ENCODE results near the gene PTPRG.

DNA sequence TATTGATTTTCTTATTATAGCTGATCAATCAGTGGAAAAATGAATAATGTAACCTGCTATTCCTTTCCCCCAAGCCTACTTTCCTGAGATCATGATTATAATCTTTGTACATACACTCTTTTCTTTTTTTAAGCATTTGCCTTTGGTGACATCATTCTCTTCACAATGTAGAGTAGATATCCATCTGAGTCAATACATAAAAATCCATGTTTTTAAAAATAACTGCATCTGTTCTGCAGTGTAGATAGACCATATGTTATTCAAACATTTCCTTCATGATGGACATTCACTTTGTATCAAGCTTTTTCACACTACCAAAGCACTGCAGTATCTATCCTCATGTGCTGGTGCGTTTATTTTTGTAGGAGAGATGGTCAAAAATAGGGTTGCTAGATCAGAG lies 211.1 kb downstream of the PTPRG start:
- TF ChIP-seq, protein P1, sequence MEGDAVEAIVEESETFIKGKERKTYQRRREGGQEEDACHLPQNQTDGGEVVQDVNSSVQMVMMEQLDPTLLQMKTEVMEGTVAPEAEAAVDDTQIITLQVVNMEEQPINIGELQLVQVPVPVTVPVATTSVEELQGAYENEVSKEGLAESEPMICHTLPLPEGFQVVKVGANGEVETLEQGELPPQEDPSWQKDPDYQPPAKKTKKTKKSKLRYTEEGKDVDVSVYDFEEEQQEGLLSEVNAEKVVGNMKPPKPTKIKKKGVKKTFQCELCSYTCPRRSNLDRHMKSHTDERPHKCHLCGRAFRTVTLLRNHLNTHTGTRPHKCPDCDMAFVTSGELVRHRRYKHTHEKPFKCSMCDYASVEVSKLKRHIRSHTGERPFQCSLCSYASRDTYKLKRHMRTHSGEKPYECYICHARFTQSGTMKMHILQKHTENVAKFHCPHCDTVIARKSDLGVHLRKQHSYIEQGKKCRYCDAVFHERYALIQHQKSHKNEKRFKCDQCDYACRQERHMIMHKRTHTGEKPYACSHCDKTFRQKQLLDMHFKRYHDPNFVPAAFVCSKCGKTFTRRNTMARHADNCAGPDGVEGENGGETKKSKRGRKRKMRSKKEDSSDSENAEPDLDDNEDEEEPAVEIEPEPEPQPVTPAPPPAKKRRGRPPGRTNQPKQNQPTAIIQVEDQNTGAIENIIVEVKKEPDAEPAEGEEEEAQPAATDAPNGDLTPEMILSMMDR (IDR thresholded peaks at IDR 0.05; ENCODE audit: poor library complexity), result no peak
- no peak for TF ChIP-seq EZH2phosphoT487 (IDR thresholded peaks at IDR 0.05; ENCODE audit: low read depth, severe bottlenecking, unreplicated experiment)
